ENCODE measurements around the gene RIN3. TPM values are rescaled to one million over a fixed set of nuclear protein-coding genes. Genes with fewer than 3 reads are reported as not detected.

The RIN3 gene
- total and polyA plus RNA-seq, 10 of the 15 experiments (the other 5 are each of a cell fraction or from before 2014, with no cell fraction given), result 0.91 to 23.3 (median 6.3) TPM

- intact Hi-C loops (cut with micrococcal nuclease; ENCODE audit: unreplicated experiment), result loop anchor here (5.0 kb wide), 1 partner anchor 76 kb away; no protein-coding TSS in a partner anchor
- 90% methylated on average over 2 of the region's 2 CpGs for WGBS (ENCODE audit: insufficient coverage, insufficient replicate concordance, low lambda C conversion rate, missing lambda C conversion rate)
- no peaks in the 10 kb centered on the region for H3K9me3 ChIP-seq (replicated peaks; ENCODE audit: control insufficient read depth, insufficient read depth, low read length)
- no peak overlapping the region for H3K27ac ChIP-seq (ENCODE audit: control insufficient read depth, insufficient read depth)
- RAD21 ChIA-PET (ENCODE audit: unreplicated experiment), result interaction anchor here (1.6 kb wide), 1 partner anchor 53 kb away, joined by 5 read pairs; no protein-coding TSS in a partner anchor
- H3K79me2 ChIP-seq (ENCODE audit: control insufficient read depth, insufficient read depth, low read length), result peaks cover 8% of the 10 kb centered on the region; the same call in 1 of the 2 replicates
- H3K9ac ChIP-seq (ENCODE audit: control insufficient read depth, insufficient read depth, low read length), result no peak overlapping the region
- H3K36me3 ChIP-seq (ENCODE audit: control insufficient read depth in 2 of 2, insufficient read depth in 2 of 2, low read length in 1 of 2), result no peaks in the 10 kb centered on the region
- no peak overlapping the region for H3K4me2 ChIP-seq (ENCODE audit: control insufficient read depth, insufficient read depth)
- no peaks in the 10 kb centered on the region; a peak in 1 of 4 replicates for H3K27me3 ChIP-seq (replicated peaks in 1 of 2; ENCODE audit: control insufficient read depth in 2 of 2, insufficient read depth in 2 of 2, low read length in 1 of 2)
- in situ Hi-C loops (cut with MboI), result no loop called here
- FAIRE-seq, result no peak
- no peak overlapping the region for H2AFZ ChIP-seq (ENCODE audit: control insufficient read depth, low read depth, low read length)
- POLR2A ChIA-PET, result interaction anchor here (0.6 kb wide), 1 partner anchor 1783 kb away, joined by 6 read pairs; no protein-coding TSS in a partner anchor
- H4K20me1 ChIP-seq (ENCODE audit: control insufficient read depth, insufficient read depth), result no peaks in the 10 kb centered on the region
- no peak overlapping the region for H3K4me3 ChIP-seq
- BruUV-seq (replicated peaks), result no TSS peak
- no peak for ATAC-seq
- TF ChIP-seq, protein P1, sequence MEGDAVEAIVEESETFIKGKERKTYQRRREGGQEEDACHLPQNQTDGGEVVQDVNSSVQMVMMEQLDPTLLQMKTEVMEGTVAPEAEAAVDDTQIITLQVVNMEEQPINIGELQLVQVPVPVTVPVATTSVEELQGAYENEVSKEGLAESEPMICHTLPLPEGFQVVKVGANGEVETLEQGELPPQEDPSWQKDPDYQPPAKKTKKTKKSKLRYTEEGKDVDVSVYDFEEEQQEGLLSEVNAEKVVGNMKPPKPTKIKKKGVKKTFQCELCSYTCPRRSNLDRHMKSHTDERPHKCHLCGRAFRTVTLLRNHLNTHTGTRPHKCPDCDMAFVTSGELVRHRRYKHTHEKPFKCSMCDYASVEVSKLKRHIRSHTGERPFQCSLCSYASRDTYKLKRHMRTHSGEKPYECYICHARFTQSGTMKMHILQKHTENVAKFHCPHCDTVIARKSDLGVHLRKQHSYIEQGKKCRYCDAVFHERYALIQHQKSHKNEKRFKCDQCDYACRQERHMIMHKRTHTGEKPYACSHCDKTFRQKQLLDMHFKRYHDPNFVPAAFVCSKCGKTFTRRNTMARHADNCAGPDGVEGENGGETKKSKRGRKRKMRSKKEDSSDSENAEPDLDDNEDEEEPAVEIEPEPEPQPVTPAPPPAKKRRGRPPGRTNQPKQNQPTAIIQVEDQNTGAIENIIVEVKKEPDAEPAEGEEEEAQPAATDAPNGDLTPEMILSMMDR (IDR thresholded peaks at IDR 0.05 in 2 of 3, conservative IDR thresholded peaks at IDR 0.05 in 1 of 3; ENCODE audit: control insufficient read depth in 2 of 3, extremely low read depth in 1 of 3, insufficient read depth in 1 of 3, low read depth in 3 of 3, low read length in 3 of 3), result peak in 2 of 3 experiments; percentile 3 to 18; a peak in 2 of 6 replicates
- no peak for TF ChIP-seq WRNIP1 (IDR thresholded peaks at IDR 0.05; ENCODE audit: borderline replicate concordance, low read depth, low read length)
- peaks cover 24% of the 10 kb centered on the region for H3K4me1 ChIP-seq (ENCODE audit: control insufficient read depth, insufficient read depth, low read length)
- no peak for DNase-seq (ENCODE audit: low read depth, low spot score)
- CTCF ChIA-PET, result interaction anchor here (0.6 to 1.2 kb wide), 2 partner anchors 49 to 83 kb away, joined by 3 read pairs; no protein-coding TSS in a partner anchor
- SMC1A ChIA-PET (ENCODE audit: uncharacterized antibody, unreplicated experiment), result interaction anchor here (0.7 to 2.3 kb wide), 3 partner anchors 45 to 380 kb away, joined by 3 to 6 read pairs (median 4); no protein-coding TSS in a partner anchor
These were observed 2.6 kb upstream of the RIN3 start for GRCh38 chr14:92510972-92511371.
